GM06990 (cell line): Measurements from ENCODE around the gene MCOLN2.
"Not testable (repeated sequence)": the region's sequence is repeated elsewhere in the genome, so short reads cannot be mapped to it uniquely, and the experiment has no call there.

Experiments used
- DNase-seq: peaks from one replicate; pipeline ENCODE4 v3.0.0-alpha.2; 2011; ENCODE audit not compliant: insufficient read length; ENCODE audit errors: extremely low read depth
- H3K27me3 ChIP-seq: replicated peaks from 2 replicates; pipeline ENCODE4 v1.6.0; 2011; ENCODE audit warnings: low read length; ENCODE audit not compliant: control insufficient read depth, insufficient read depth
- H3K36me3 ChIP-seq: 2 replicates; pipeline ENCODE4 v1.5.1; 2011; ENCODE audit warnings: low read length; ENCODE audit not compliant: control insufficient read depth, insufficient read depth
- H3K4me3 ChIP-seq: replicated peaks from 2 replicates; pipeline ENCODE4 v1.5.1; 2011; ENCODE audit warnings: low read depth, mild to moderate bottlenecking, control low read depth, low read length
- TF ChIP-seq, protein P1 (sequence below): IDR thresholded peaks from 2 replicates; pipeline ENCODE4 v1.5.1; 2011; ENCODE audit warnings: low read length, control low read depth, mild to moderate bottlenecking, inconsistent platforms; ENCODE audit not compliant: insufficient read depth, poor library complexity, severe bottlenecking

The MCOLN2 gene

DNA sequence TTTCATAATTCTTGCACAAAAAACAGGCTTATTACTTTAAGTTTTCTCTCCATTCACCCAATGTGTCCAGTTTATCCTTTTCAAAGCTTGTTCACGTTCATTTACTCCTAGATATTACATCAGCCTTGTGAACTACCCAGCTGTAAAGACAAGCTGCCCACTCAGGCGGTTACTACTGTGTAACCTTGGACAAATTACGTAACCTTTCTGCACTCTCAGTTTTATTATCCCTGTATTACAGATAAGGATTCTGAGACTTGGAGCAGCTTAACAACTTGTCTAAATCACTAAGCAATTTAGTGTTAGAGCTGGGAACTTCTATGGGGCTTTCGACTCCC is 83.4 kb downstream of the MCOLN2 start:
- Histone ChIP-seq H3K36me3 (no peaks in the 10 kb centered on the region), H3K4me3 (no peak overlapping the region), H3K27me3 (no peaks in the 10 kb centered on the region)
- TF ChIP-seq, protein P1, sequence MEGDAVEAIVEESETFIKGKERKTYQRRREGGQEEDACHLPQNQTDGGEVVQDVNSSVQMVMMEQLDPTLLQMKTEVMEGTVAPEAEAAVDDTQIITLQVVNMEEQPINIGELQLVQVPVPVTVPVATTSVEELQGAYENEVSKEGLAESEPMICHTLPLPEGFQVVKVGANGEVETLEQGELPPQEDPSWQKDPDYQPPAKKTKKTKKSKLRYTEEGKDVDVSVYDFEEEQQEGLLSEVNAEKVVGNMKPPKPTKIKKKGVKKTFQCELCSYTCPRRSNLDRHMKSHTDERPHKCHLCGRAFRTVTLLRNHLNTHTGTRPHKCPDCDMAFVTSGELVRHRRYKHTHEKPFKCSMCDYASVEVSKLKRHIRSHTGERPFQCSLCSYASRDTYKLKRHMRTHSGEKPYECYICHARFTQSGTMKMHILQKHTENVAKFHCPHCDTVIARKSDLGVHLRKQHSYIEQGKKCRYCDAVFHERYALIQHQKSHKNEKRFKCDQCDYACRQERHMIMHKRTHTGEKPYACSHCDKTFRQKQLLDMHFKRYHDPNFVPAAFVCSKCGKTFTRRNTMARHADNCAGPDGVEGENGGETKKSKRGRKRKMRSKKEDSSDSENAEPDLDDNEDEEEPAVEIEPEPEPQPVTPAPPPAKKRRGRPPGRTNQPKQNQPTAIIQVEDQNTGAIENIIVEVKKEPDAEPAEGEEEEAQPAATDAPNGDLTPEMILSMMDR, result no peak
- no peak for DNase-seq

DNA sequence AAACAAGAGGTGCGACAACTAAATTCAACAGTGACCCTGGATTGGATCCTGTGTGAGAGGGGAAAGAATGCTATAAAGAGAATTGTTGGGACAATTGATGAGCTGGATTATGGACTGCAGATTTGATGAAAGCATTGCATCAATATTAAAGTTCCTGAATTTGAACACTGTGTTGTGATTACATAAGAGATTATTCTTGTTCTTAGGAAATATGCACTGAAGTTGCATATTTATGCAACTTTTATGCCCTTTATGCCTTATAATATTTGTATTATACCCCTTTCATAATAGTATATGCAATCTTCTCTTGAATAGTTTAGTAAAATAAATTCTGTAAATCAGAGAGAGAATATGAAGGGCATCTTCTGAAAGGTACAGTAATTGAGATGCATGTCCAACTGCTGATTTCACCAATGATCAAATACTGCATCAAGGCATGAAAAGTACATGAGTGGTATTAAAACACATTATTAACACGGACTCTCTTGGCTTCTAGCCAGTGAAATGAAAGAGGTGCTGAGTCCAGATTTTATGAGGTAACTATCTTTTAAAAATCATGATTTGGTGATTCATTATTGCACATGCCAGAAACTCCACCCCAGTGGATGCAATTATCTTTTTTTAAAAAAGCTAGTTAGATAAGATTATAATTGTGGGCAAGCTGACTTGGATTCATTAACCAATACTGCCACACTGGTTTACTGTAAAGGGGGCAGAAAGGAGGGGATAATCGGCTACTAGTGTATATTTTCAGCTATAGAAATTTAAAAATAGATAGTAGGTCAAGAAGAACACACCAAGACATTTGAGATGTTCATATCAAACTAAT is 84.0 kb downstream of the MCOLN2 start:
- Histone ChIP-seq H3K36me3 (no peaks in the 10 kb centered on the region), H3K27me3 (no peaks in the 10 kb centered on the region), H3K4me3 (no peak overlapping the region)
- no peak for DNase-seq
- TF ChIP-seq, protein P1, result no peak

DNA sequence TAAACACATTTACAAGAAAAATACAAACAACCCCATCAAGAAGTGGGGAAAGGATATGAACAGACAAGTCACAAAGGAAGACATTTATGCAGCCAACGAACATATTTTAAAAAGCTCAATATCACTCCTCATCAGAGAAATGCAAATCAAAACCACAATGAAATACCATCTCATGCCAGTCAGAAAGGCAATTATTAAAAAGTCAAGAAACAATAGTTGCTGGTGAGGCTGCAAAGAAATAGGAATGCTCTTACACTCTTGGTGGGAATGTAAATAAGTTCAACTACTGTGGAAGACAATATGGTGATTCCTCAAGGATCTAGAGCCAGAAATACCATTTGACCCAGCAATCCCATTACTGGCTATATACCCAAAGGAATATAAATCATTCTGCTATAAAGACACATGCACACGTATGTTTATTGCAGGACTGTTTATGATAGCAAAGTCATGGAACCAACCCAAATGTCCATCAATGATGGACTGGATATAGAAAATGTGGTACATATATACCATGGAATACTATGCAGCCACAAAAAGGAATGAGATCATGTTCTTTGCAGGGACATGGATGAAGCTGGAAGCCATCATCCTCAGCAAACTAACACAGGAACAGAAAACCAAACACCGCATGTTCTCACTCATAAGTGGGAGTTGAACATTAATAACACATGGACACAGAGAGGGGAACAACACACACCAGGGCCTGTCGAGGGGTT is 88.0 kb downstream of the MCOLN2 start:
- not testable (repeated sequence) for H3K27me3 ChIP-seq, H3K4me3 ChIP-seq, H3K36me3 ChIP-seq, DNase-seq

DNA sequence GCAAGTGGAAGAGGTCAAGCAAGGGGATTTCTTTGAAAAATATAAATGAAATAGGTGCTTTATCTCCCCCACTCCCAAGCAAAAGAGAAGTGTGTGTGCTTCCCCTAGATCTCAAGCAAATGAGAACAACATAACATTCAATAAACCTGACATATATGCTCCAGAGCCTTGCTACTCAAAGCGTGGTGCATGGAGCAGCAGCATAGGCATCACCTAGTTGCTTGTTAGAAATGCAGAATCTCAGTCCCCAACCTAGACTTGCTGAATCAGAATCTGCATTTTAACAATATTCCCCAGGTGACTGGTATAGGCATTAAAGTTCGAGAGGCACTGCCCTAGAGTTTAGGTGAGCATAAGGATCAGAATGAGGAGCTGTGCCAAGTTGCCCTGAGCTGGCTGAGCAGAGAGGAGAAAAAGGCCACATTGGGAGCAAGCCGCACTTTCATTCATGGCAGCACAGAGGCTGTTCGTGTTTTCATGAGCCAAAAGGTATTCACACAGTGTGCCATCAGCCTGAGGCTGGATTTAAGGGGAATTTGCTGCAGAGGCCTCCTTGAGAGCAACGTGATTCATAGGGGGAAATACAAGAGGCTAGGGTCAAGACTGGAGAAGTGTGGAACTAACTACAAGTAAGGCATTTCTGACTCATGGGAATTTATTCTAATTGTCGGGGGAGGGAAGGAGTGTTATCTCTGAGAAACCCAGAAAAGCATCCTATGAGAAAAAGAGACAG is 89.7 kb downstream of the MCOLN2 start:
- H3K27me3 ChIP-seq, result no peaks in the 10 kb centered on the region
- no peak for DNase-seq
- no peaks in the 10 kb centered on the region for H3K36me3 ChIP-seq
- TF ChIP-seq, protein P1, result no peak
- H3K4me3 ChIP-seq, result no peak overlapping the region

DNA sequence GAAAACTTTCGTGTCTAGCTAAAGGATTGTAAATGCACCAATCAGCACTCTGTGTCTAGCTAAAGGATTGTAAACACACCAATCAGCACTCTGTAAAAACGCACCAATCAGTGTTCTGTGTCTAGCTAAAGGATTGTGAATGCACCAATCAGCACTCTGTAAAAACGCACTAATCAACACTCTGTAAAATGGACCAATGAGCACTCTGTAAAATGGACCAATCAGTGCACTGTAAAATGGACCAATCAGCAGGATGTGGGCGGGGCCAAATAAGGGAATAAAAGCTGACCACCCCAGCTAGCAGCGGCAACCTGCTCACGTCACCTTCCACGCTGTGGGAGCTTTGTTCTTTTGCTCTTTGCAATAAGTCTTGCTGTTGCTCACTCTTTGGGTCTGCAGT is 94.2 kb downstream of the MCOLN2 start:
- DNase-seq, H3K4me3 ChIP-seq, H3K36me3 ChIP-seq, H3K27me3 ChIP-seq: not testable (repeated sequence)

DNA sequence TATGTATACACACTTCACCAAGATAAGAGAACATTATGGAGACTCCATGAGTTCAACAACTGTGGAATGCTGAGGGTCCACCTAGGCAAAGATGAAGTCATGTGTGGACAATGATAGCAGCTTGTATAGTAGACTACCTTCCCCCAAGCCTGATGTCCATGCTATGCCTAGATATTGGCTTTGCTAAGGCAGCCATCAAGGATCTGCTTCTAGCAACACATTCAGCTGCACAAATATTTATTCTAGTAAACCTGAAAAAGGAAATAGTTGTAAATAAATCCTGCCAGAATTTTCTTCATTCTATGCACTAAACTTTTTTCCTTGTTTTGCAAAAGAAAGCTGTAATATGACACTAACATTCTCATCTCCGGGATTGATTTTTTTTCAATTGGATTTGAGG is 96.9 kb downstream of the MCOLN2 start:
- DNase-seq, result no peak

More for the DNA sequence above, 96.9 kb downstream of the MCOLN2 start:
- no peaks in the 10 kb centered on the region; the same call in 1 of the 2 replicates for H3K27me3 ChIP-seq
- TF ChIP-seq, protein P1, result no peak
- no peak overlapping the region for H3K4me3 ChIP-seq
- H3K36me3 ChIP-seq, result no peaks in the 10 kb centered on the region
